ENCODE data around the gene ZBTB20.
A peak's percentile ranks its signal among the peaks of the same experiment; 100 is the strongest.

Gene ZBTB20

GRCh38 chr3:114709102-114709501 is 438.0 kb downstream of the ZBTB20 start:
- no peak overlapping the region for H3K4me3 ChIP-seq (ENCODE audit: low read length)
- H3F3A ChIP-seq (ENCODE audit: insufficient read depth, low read length): no peaks in the 10 kb centered on the region
- no peak for TF ChIP-seq EZH2phosphoT487 (IDR thresholded peaks at IDR 0.05; ENCODE audit: low read length)
- no peak for TF ChIP-seq CTCF (IDR thresholded peaks at IDR 0.05; ENCODE audit: low read length)
- no peak for TF ChIP-seq EZH2 (optimal IDR thresholded peaks at IDR 0.05; ENCODE audit: low read depth, low read length)
- no peak overlapping the region for H3K4me2 ChIP-seq (ENCODE audit: low read depth, low read length)
- no peaks in the 10 kb centered on the region for H3K79me2 ChIP-seq (ENCODE audit: low read length)
- no peak overlapping the region for H2AFZ ChIP-seq (ENCODE audit: low read length)
- no peaks in the 10 kb centered on the region for H3K27me3 ChIP-seq (replicated peaks; ENCODE audit: insufficient read depth, low read length)
- no peak overlapping the region for H3K27ac ChIP-seq (ENCODE audit: low read length)
- H3K4me1 ChIP-seq (ENCODE audit: low read length): peaks cover 10% of the 10 kb centered on the region
- no peaks in the 10 kb centered on the region for H3K9me2 ChIP-seq (replicated peaks; ENCODE audit: insufficient read depth, low read length)
- DNase-seq: no peak
- H3K36me3 ChIP-seq (replicated peaks; ENCODE audit: insufficient read depth, low read length): no peaks in the 10 kb centered on the region
- no peaks in the 10 kb centered on the region for H3K9me3 ChIP-seq (replicated peaks; ENCODE audit: insufficient read depth, low read length)
- no peaks in the 10 kb centered on the region for H4K20me1 ChIP-seq (ENCODE audit: insufficient read depth, low read length)
- no peak overlapping the region for H3K9ac ChIP-seq (ENCODE audit: low read length)

- Histone ChIP-seq H2AFZ (ENCODE audit: low read length) (no peak overlapping the region), H3K79me2 (ENCODE audit: low read length) (no peaks in the 10 kb centered on the region), H3K4me3 (ENCODE audit: low read length) (no peak overlapping the region), H3K27me3 (replicated peaks; ENCODE audit: insufficient read depth, low read length) (no peaks in the 10 kb centered on the region), H3K4me1 (ENCODE audit: low read length) (peaks cover 10% of the 10 kb centered on the region), H3K36me3 (replicated peaks; ENCODE audit: insufficient read depth, low read length) (no peaks in the 10 kb centered on the region), H4K20me1 (ENCODE audit: insufficient read depth, low read length) (no peaks in the 10 kb centered on the region), H3F3A (ENCODE audit: insufficient read depth, low read length) (no peaks in the 10 kb centered on the region), H3K27ac (ENCODE audit: low read length) (no peak overlapping the region), H3K9ac (ENCODE audit: low read length) (no peak overlapping the region), H3K9me3 (replicated peaks; ENCODE audit: insufficient read depth, low read length) (no peaks in the 10 kb centered on the region), H3K4me2 (ENCODE audit: low read depth, low read length) (no peak overlapping the region), H3K9me2 (replicated peaks; ENCODE audit: insufficient read depth, low read length) (no peaks in the 10 kb centered on the region)
- DNase-seq: no peak
- TF ChIP-seq EZH2phosphoT487 (IDR thresholded peaks at IDR 0.05; ENCODE audit: low read length) (no peak), EZH2 (optimal IDR thresholded peaks at IDR 0.05; ENCODE audit: low read depth, low read length) (no peak), CTCF (IDR thresholded peaks at IDR 0.05; ENCODE audit: low read length) (no peak)
These were observed 439.7 kb downstream of the ZBTB20 start for GRCh38 chr3:114707252-114707860.

- H3K4me1 ChIP-seq (ENCODE audit: low read length): peaks cover 10% of the 10 kb centered on the region
- no peaks in the 10 kb centered on the region for H4K20me1 ChIP-seq (ENCODE audit: insufficient read depth, low read length)
- no peak overlapping the region for H3K27ac ChIP-seq (ENCODE audit: low read length)
- H3K36me3 ChIP-seq (replicated peaks; ENCODE audit: insufficient read depth, low read length): no peaks in the 10 kb centered on the region
- TF ChIP-seq CTCF (IDR thresholded peaks at IDR 0.05; ENCODE audit: low read length): no peak
- TF ChIP-seq EZH2 (optimal IDR thresholded peaks at IDR 0.05; ENCODE audit: low read depth, low read length): no peak
- no peak for TF ChIP-seq EZH2phosphoT487 (IDR thresholded peaks at IDR 0.05; ENCODE audit: low read length)
- H3K4me2 ChIP-seq (ENCODE audit: low read depth, low read length): peak overlapping the region; percentile 5; the same call in 1 of the 2 replicates
- no peaks in the 10 kb centered on the region for H3K27me3 ChIP-seq (replicated peaks; ENCODE audit: insufficient read depth, low read length)
- no peaks in the 10 kb centered on the region for H3K79me2 ChIP-seq (ENCODE audit: low read length)
- peak; percentile 39 for DNase-seq
- H3K9me3 ChIP-seq (replicated peaks; ENCODE audit: insufficient read depth, low read length): no peaks in the 10 kb centered on the region
- no peak overlapping the region for H3K9ac ChIP-seq (ENCODE audit: low read length)
- H3F3A ChIP-seq (ENCODE audit: insufficient read depth, low read length): no peaks in the 10 kb centered on the region
- H3K9me2 ChIP-seq (replicated peaks; ENCODE audit: insufficient read depth, low read length): no peaks in the 10 kb centered on the region
- no peak overlapping the region for H3K4me3 ChIP-seq (ENCODE audit: low read length)
- H2AFZ ChIP-seq (ENCODE audit: low read length): no peak overlapping the region
These were observed 440.4 kb downstream of the ZBTB20 start for GRCh38 chr3:114706591-114707232.

Data from MM.1S (cell line).